Hematopoietic multipotent progenitor cell treated with erythropoietin and hydrocortisone succinate and interleukin-3 and kit ligand, for 15 days (in vitro differentiated cells): ENCODE results near the gene SUMF1.

Experiments
- DNase-seq: peaks from one replicate; pipeline ENCODE4 v3.0.0-alpha.2; 2015; ENCODE audit warnings: low spot score

The SUMF1 gene

GRCh38 chr3:4385201-4385600, 81.9 kb downstream of the SUMF1 start:
- DNase-seq, result no peak

GRCh38 chr3:4380013-4380412, 87.1 kb downstream of the SUMF1 start:
- no peak for DNase-seq

- no peak for DNase-seq
Measured at GRCh38 chr3:4376499-4376898, 90.6 kb downstream of the SUMF1 start.

GRCh38 chr3:4375911-4376310, 91.2 kb downstream of the SUMF1 start:
- no peak for DNase-seq

- DNase-seq, result no peak
Measured at GRCh38 chr3:4373669-4374068, 93.4 kb downstream of the SUMF1 start.

- no peak for DNase-seq
Measured at GRCh38 chr3:4362523-4362922, 104.5 kb downstream of the SUMF1 start.

- DNase-seq, result no peak
Measured at GRCh38 chr3:4360817-4361216, 106.3 kb downstream of the SUMF1 start.

- no peak for DNase-seq
Measured at GRCh38 chr3:4359805-4360502, 107.1 kb downstream of the SUMF1 start.

GRCh38 chr3:4358273-4358672, 108.8 kb downstream of the SUMF1 start:
- no peak for DNase-seq

GRCh38 chr3:4356546-4357410, 110.3 kb downstream of the SUMF1 start:
- DNase-seq, result no peak

- no peak for DNase-seq
Measured at GRCh38 chr3:4356220-4356540, 110.9 kb downstream of the SUMF1 start.

GRCh38 chr3:4355401-4356219, 111.5 kb downstream of the SUMF1 start:
- DNase-seq, result peak; percentile 12

GRCh38 chr3:4351872-4352271, 115.2 kb downstream of the SUMF1 start:
- no peak for DNase-seq

- peak; percentile 64 for DNase-seq
Measured at GRCh38 chr3:4351164-4351855, 115.8 kb downstream of the SUMF1 start.

- peak; percentile 83 for DNase-seq
Measured at GRCh38 chr3:4350789-4351163, 116.3 kb downstream of the SUMF1 start.

GRCh38 chr3:4343258-4343657, 123.8 kb downstream of the SUMF1 start:
- DNase-seq, result no peak

- DNase-seq, result no peak
Measured at GRCh38 chr3:4341336-4341675, 125.8 kb downstream of the SUMF1 start.

- peak; percentile 24 for DNase-seq
Measured at GRCh38 chr3:4340411-4341335, 126.4 kb downstream of the SUMF1 start.

GRCh38 chr3:4340077-4340410, 127.0 kb downstream of the SUMF1 start:
- no peak for DNase-seq

- DNase-seq, result no peak
Measured at GRCh38 chr3:4338751-4339150, 128.3 kb downstream of the SUMF1 start.

- no peak for DNase-seq
Measured at GRCh38 chr3:4336850-4337546, 130.1 kb downstream of the SUMF1 start.
